Calu3 (cell line): ENCODE data around the gene HMCN1. TPM values are rescaled to one million over a fixed set of nuclear protein-coding genes. Genes with fewer than 3 reads are reported as not detected.

ENCODE experiments used
- BruUV-seq: library from RNA; stranded (reverse); fragments of 400-500 nt; replicated peaks from 2 replicates; lab custom pipeline; 2021; lab: Mats Ljungman, UMichigan
- CTCF ChIA-PET: fragments of 300-600 bp; sonication (Branson Sonifier 250); formaldehyde crosslinking; loops from one replicate; lab custom pipeline; 2022; ENCODE audit warnings: antibody characterized with exemption; lab: Charles Lee
- DNase-seq: peaks from one replicate; pipeline ENCODE4 v3.0.0; 2022
- H3K27ac Mint-ChIP-seq: one replicate; pipeline ENCODE4 v1.8.0; 2022; ENCODE audit warnings: mixed read lengths; ENCODE audit not compliant: unreplicated experiment
- H3K27me3 Mint-ChIP-seq: one replicate; pipeline ENCODE4 v1.8.0; 2022; ENCODE audit warnings: mixed read lengths; ENCODE audit not compliant: unreplicated experiment
- H3K36me3 Mint-ChIP-seq: one replicate; pipeline ENCODE4 v1.8.0; 2022; ENCODE audit warnings: mild to moderate bottlenecking, moderate library complexity, mixed read lengths; ENCODE audit not compliant: insufficient read depth, unreplicated experiment
- H3K4me1 Mint-ChIP-seq: one replicate; pipeline ENCODE4 v1.8.0; 2022; ENCODE audit warnings: mild to moderate bottlenecking, low read depth, mixed read lengths; ENCODE audit not compliant: unreplicated experiment
- H3K4me3 Mint-ChIP-seq: one replicate; pipeline ENCODE4 v1.8.0; 2022; ENCODE audit warnings: mild to moderate bottlenecking, low read depth, moderate library complexity, mixed read lengths; ENCODE audit not compliant: unreplicated experiment
- H3K9me3 Mint-ChIP-seq: one replicate; pipeline ENCODE4 v1.8.0; 2022; ENCODE audit warnings: low read depth, mixed read lengths; ENCODE audit not compliant: unreplicated experiment
- intact Hi-C: fragments of 100-400 bp; cut with micrococcal nuclease; formaldehyde crosslinking; loops from one replicate; pipeline ENCODE4 v1.10.0; 2022; ENCODE audit not compliant: unreplicated experiment
- total RNA-seq: library from RNA; stranded (reverse); gene quantifications from 2 replicates; pipeline ENCODE4 v1.2.3, GENCODE V29; 2022
- TF ChIP-seq, protein P1 (sequence below): fragments of 200-600 bp; IDR thresholded peaks from one replicate; pipeline ENCODE4 v1.8.0; 2022; ENCODE audit warnings: antibody characterized with exemption; ENCODE audit not compliant: unreplicated experiment

HMCN1 gene
- total RNA-seq, 1 experiment from 2014 or later: 0.05 TPM

DNA sequence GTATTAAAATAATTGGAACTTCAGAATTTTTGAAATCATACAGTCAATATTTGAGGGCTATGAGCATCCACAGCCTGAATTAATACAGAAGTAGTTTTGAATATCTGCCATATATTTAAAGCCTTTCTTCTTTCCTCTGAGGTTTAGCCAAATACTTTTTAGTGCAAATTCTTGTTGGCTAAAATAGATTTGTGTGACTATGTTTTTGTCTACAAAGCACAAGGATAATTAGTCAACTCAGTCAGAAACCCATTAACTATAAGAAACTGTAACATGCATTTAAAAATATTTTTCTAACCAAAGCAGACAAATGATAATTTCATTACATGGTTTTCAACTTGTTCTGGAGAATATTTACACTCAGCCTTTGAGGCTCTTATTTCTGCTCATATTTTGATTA lies 408.7 kb downstream of the HMCN1 start:
- Mint-ChIP-seq H3K4me1 (no peaks in the 10 kb centered on the region), H3K36me3 (no peaks in the 10 kb centered on the region), H3K27ac (no peak overlapping the region), H3K4me3 (no peak overlapping the region), H3K9me3 (no peaks in the 10 kb centered on the region), H3K27me3 (no peaks in the 10 kb centered on the region)
- CTCF ChIA-PET: interaction anchor here (1.2 kb wide), 1 partner anchor 12 kb away, joined by 4 read pairs; no protein-coding TSS in a partner anchor
- no peak for DNase-seq
- intact Hi-C loops: no loop called here
- TF ChIP-seq, protein P1, sequence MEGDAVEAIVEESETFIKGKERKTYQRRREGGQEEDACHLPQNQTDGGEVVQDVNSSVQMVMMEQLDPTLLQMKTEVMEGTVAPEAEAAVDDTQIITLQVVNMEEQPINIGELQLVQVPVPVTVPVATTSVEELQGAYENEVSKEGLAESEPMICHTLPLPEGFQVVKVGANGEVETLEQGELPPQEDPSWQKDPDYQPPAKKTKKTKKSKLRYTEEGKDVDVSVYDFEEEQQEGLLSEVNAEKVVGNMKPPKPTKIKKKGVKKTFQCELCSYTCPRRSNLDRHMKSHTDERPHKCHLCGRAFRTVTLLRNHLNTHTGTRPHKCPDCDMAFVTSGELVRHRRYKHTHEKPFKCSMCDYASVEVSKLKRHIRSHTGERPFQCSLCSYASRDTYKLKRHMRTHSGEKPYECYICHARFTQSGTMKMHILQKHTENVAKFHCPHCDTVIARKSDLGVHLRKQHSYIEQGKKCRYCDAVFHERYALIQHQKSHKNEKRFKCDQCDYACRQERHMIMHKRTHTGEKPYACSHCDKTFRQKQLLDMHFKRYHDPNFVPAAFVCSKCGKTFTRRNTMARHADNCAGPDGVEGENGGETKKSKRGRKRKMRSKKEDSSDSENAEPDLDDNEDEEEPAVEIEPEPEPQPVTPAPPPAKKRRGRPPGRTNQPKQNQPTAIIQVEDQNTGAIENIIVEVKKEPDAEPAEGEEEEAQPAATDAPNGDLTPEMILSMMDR: no peak
- BruUV-seq: no TSS peak

DNA sequence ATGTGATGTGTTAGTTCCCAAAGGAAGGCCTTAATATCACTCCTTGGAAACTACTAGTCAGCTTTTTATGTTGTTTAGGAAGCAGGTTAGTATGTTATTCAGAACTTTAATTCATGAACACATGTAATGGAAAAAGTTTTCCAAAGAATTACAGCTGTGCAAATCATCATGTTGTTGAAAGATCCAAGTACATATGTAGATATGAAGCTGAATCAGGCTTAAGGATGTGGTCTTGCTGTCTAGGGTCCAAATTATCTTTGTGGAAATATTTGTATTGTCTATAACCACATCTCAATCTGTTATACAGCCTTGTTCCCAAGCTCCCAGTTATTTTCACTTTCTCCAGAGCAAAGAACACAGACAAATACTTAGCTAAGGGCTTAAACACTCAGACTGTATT lies 409.3 kb downstream of the HMCN1 start:
- CTCF ChIA-PET: interaction anchor here (1.2 kb wide), 1 partner anchor 12 kb away, joined by 4 read pairs; no protein-coding TSS in a partner anchor
- Mint-ChIP-seq H3K4me3 (no peak overlapping the region), H3K36me3 (no peaks in the 10 kb centered on the region), H3K4me1 (no peaks in the 10 kb centered on the region), H3K27me3 (no peaks in the 10 kb centered on the region), H3K9me3 (no peaks in the 10 kb centered on the region), H3K27ac (no peak overlapping the region)
- intact Hi-C loops: no loop called here
- DNase-seq: no peak
- TF ChIP-seq, protein P1: no peak
- BruUV-seq: no TSS peak

DNA sequence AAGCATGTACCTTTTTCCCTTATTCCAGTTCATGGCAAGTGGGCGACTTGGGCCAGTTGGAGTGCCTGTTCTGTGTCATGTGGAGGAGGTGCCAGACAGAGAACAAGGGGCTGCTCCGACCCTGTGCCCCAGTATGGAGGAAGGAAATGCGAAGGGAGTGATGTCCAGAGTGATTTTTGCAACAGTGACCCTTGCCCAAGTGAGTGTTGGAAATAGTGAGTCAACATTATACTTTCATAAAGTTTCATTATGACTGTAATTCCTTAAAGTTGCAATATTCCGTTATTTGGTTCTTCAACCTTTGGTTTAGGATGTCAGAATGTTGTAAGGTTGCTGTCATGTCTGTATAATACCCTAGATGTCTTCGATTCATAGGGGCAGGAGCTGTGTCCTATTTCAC lies 410.3 kb downstream of the HMCN1 start:
- Mint-ChIP-seq H3K4me3 (no peak overlapping the region), H3K4me1 (no peaks in the 10 kb centered on the region), H3K36me3 (no peaks in the 10 kb centered on the region), H3K27me3 (no peaks in the 10 kb centered on the region), H3K27ac (no peak overlapping the region), H3K9me3 (no peaks in the 10 kb centered on the region)
- DNase-seq: no peak
- TF ChIP-seq, protein P1: no peak
- intact Hi-C loops: no loop called here
- no TSS peak for BruUV-seq
- CTCF ChIA-PET: no interaction called here

DNA sequence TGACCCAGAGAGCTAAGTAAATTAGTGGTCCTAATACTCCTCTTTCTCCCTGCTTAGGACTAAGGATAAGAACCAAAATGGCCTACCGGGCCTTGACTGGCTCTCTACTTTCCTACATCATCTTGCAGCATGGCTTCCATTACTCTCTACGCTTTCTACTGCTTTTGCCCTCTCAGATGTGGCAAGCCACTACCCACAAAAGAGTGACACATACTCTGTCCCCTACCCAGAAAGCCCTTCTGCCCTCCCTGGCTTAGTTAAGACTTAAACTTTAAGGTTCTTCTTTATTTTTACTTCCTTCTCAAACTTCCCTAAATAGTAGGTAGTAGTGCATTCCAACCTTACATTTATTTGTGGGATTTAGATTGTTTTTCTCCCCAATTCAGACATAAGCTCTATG lies 412.8 kb downstream of the HMCN1 start:
- no TSS peak for BruUV-seq
- intact Hi-C loops: no loop called here
- no peaks in the 10 kb centered on the region for H3K36me3 Mint-ChIP-seq
- no peak overlapping the region for H3K27ac Mint-ChIP-seq
- H3K9me3 Mint-ChIP-seq: no peaks in the 10 kb centered on the region
- no peak for DNase-seq
- H3K27me3 Mint-ChIP-seq: no peaks in the 10 kb centered on the region
- TF ChIP-seq, protein P1: no peak
- H3K4me3 Mint-ChIP-seq: no peak overlapping the region
- CTCF ChIA-PET: no interaction called here
- H3K4me1 Mint-ChIP-seq: no peaks in the 10 kb centered on the region
